K562 (cell line): ENCODE data around the gene C1orf167. TPM values are rescaled to one million over a fixed set of nuclear protein-coding genes. Genes with fewer than 3 reads are reported as not detected.

ENCODE experiments used
- ARID3B ChIP-seq: fragments of 250-450 bp; sonication (Bioruptor Pico); IDR thresholded peaks from 2 replicates; pipeline ENCODE4 v1.4.0; 2020; ENCODE audit warnings: borderline replicate concordance
- CTBP1 ChIP-seq: fragments of 450-650 bp; IDR thresholded peaks from 2 replicates; pipeline ENCODE4 v1.6.1; 2016; ENCODE audit warnings: borderline replicate concordance
- FOXA1 ChIP-seq: fragments of 450-650 bp; IDR thresholded peaks from 2 replicates; pipeline ENCODE4 v1.6.1; 2016; ENCODE audit warnings: mild to moderate bottlenecking, borderline replicate concordance
- FOXK2 ChIP-seq, 2 experiments: fragments of 450-650 bp; IDR thresholded peaks in 1 of 2; conservative IDR thresholded peaks in 1 of 2; 2 replicates each; pipeline ENCODE4 v1.6.1; 2016; ENCODE audit warnings: low read depth in 2 of 2, mild to moderate bottlenecking in 1 of 2
- HBP1 ChIP-seq: fragments of 450-650 bp; formaldehyde crosslinking; IDR thresholded peaks from 2 replicates; pipeline ENCODE4 v1.4.0; 2022; ENCODE audit warnings: missing genetic modification characterization
- KLF16 ChIP-seq: IDR thresholded peaks from 2 replicates; pipeline ENCODE4 v1.6.1; 2016; ENCODE audit warnings: antibody characterized with exemption
- RBM14 ChIP-seq: fragments of 200-400 bp; formaldehyde crosslinking; IDR thresholded peaks from 2 replicates; pipeline ENCODE4 v1.6.1; 2018; ENCODE audit warnings: low read depth, mild to moderate bottlenecking, low read length, moderate library complexity, borderline replicate concordance; ENCODE audit not compliant: insufficient read depth
- SMARCE1 ChIP-seq: fragments of 450-650 bp; IDR thresholded peaks from 2 replicates; pipeline ENCODE4 v1.7.1; 2016; ENCODE audit warnings: mild to moderate bottlenecking
- SNRNP70 ChIP-seq: fragments of 200-400 bp; formaldehyde crosslinking; optimal IDR thresholded peaks from 2 replicates; pipeline ENCODE3; 2017; ENCODE audit warnings: low read depth, low read length
- SRSF1 ChIP-seq: fragments of 200-400 bp; formaldehyde crosslinking; IDR thresholded peaks from 2 replicates; pipeline ENCODE4 v1.6.1; 2017; ENCODE audit warnings: mild to moderate bottlenecking, low read depth, low read length, moderate library complexity
- TSC22D4 ChIP-seq: fragments of 450-650 bp; IDR thresholded peaks from 2 replicates; pipeline ENCODE4 v1.6.1; 2016; ENCODE audit warnings: missing genetic modification characterization, missing biosample characterization, control low read depth
- ZBTB1 ChIP-seq: sonication (generic); formaldehyde crosslinking; IDR thresholded peaks from 2 replicates; pipeline ENCODE4 v1.8.1; 2023; ENCODE audit warnings: missing genetic modification reagents, low read depth, mild to moderate bottlenecking, borderline replicate concordance
- ZBTB17 ChIP-seq: fragments of 450-650 bp; formaldehyde crosslinking; IDR thresholded peaks from 2 replicates; pipeline ENCODE4 v1.4.0; 2020; ENCODE audit warnings: mild to moderate bottlenecking
- ZBTB26 ChIP-seq: fragments of 450-650 bp; formaldehyde crosslinking; IDR thresholded peaks from 2 replicates; pipeline ENCODE4 v1.4.0; 2022; ENCODE audit warnings: missing genetic modification characterization
- ZNF431 ChIP-seq: sonication (generic); formaldehyde crosslinking; IDR thresholded peaks from 2 replicates; pipeline ENCODE4 v1.8.0; 2022; ENCODE audit warnings: mild to moderate bottlenecking, missing genetic modification reagents
- polyA plus RNA-seq, 8 experiments: library from polyadenylated mRNA; depleted of rRNA in 4 of 8; stranded (reverse) in 5 of 8; unstranded in 3 of 8; fragments of >200 nt; fragmentation: Nextera tagmentation in 2 of 8; fragmentation: Illumina TruSeq in 1 of 8; extraction: Ambion mirVana in 2 of 8; extraction: Trizol in 1 of 8; gene quantifications; 2 replicates each; pipeline versions ENCODE4 v1.2.1 to v1.2.3, GENCODE V29; 2011 to 2014; ENCODE audit warnings: inconsistent platforms in 1 of 8, missing spikeins in 1 of 8
- total RNA-seq, 7 experiments: library from RNA; depleted of rRNA in 6 of 7; stranded (reverse); fragments of >200 nt in 6 of 7; fragmentation: Illumina TruSeq in 2 of 7; extraction: Trizol in 2 of 7; gene quantifications; 2 replicates each; pipeline versions ENCODE4 v1.2.1 to v1.2.3, GENCODE V29; 2011 to 2021; ENCODE audit warnings: low replicate concordance in 1 of 7
- TF ChIP-seq, protein P1 (sequence below): sonication (generic); formaldehyde crosslinking; IDR thresholded peaks from 2 replicates; pipeline ENCODE4 v1.9.0; 2022; ENCODE audit warnings: mild to moderate bottlenecking, missing genetic modification reagents
- TF ChIP-seq, protein P2 (sequence below): fragments of 250-450 bp; sonication (Bioruptor Pico); IDR thresholded peaks from 2 replicates; pipeline ENCODE4 v1.9.0; 2021; ENCODE audit warnings: mild to moderate bottlenecking, inconsistent platforms
- TF ChIP-seq, protein P3 (sequence below): fragments of 250-450 bp; sonication (Bioruptor Pico); IDR thresholded peaks from 2 replicates; pipeline ENCODE4 v1.4.0; 2020

C1orf167 gene
- total and polyA plus RNA-seq, 9 of the 15 experiments (the other 6 are each of a cell fraction or from before 2014, with no cell fraction given): 0.22 to 0.86 (median 0.31) TPM; not detected in 2

DNA sequence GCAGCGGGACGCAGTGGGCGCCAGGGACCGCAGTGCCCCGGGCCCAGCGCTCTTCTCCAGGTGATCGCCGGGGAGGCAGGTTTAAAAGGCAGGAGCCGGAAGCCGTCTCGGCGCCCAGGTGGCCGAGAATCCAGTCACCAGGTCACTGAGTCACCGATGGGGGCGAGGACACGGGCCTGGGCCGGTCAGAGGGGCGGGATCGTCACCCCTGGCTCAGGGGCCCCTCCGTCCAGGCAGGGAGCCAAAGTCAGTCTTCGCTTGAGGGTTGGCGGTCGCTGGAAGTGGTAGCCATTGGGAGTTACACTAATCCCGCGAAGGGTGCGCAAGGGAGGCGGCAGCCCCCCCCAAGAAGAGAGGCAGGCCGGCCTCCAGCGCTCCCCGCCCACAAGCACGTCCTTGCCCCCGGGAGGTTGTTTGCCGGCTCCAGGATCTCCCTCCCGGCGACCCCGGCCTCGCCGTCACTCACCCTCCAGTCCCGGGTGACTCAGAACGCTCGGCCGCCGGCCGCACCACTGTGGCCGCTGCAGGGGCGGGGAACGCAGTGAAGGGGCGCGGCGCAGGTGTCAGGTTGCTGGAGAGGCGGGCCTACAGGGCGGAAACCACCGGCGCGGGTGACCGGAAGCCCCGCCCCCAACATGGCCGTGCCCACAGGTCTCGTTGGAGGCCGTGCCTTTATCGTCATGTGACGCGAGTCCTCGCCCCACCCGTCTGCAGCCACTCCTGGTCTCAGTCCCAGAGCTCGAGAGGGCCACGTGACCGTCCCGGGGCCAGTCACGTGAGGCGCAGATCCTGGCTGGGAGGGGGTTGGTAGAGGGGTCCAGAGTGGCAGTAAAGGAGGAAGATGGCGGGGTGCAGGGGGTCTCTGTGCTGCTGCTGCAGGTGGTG lies 43.7 kb downstream of the C1orf167 start, which contains the start of the genes CLCN6 and MTHFR (continued):
- TF ChIP-seq SNRNP70 (no peak), HBP1 (CRISPR knock-in tag) (no peak; the same call in 1 of the 2 replicates), CTBP1 (peak; percentile 92), RBM14 (no peak), SRSF1 (no peak), FOXA1 (no peak), KLF16 (no peak), ZBTB17 (CRISPR knock-in tag) (no peak), TSC22D4 (tag) (no peak), SMARCE1 (peak; percentile 83), ZNF431 (CRISPR knock-in tag) (no peak; the same call in 1 of the 2 replicates), FOXK2 (conservative IDR thresholded peaks at IDR 0.05 in 1 of 2, IDR thresholded peaks at IDR 0.05 in 1 of 2; ENCODE audit: low read depth in 2 of 2) (peak; percentile 88 to 97), ARID3B (CRISPR knock-in tag) (0 out of 2 replicates have a peak, but pooled peaks have one; percentile 1), ZBTB1 (CRISPR knock-in tag) (no peak; the same call in 1 of the 2 replicates), ZBTB26 (CRISPR knock-in tag) (0 out of 2 replicates have a peak, but pooled peaks have one; percentile 7)
- TF ChIP-seq, protein P1, sequence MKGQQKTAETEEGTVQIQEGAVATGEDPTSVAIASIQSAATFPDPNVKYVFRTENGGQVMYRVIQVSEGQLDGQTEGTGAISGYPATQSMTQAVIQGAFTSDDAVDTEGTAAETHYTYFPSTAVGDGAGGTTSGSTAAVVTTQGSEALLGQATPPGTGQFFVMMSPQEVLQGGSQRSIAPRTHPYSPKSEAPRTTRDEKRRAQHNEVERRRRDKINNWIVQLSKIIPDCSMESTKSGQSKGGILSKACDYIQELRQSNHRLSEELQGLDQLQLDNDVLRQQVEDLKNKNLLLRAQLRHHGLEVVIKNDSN (CRISPR knock-in tag): peak; percentile 100
- TF ChIP-seq, protein P2, sequence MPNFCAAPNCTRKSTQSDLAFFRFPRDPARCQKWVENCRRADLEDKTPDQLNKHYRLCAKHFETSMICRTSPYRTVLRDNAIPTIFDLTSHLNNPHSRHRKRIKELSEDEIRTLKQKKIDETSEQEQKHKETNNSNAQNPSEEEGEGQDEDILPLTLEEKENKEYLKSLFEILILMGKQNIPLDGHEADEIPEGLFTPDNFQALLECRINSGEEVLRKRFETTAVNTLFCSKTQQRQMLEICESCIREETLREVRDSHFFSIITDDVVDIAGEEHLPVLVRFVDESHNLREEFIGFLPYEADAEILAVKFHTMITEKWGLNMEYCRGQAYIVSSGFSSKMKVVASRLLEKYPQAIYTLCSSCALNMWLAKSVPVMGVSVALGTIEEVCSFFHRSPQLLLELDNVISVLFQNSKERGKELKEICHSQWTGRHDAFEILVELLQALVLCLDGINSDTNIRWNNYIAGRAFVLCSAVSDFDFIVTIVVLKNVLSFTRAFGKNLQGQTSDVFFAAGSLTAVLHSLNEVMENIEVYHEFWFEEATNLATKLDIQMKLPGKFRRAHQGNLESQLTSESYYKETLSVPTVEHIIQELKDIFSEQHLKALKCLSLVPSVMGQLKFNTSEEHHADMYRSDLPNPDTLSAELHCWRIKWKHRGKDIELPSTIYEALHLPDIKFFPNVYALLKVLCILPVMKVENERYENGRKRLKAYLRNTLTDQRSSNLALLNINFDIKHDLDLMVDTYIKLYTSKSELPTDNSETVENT (CRISPR knock-in tag): peak; percentile 84
- TF ChIP-seq, protein P3, sequence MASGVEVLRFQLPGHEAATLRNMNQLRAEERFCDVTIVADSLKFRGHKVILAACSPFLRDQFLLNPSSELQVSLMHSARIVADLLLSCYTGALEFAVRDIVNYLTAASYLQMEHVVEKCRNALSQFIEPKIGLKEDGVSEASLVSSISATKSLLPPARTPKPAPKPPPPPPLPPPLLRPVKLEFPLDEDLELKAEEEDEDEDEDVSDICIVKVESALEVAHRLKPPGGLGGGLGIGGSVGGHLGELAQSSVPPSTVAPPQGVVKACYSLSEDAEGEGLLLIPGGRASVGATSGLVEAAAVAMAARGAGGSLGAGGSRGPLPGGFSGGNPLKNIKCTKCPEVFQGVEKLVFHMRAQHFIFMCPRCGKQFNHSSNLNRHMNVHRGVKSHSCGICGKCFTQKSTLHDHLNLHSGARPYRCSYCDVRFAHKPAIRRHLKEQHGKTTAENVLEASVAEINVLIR (CRISPR knock-in tag): peak; percentile 67; the same call in 1 of the 2 replicates
